Iris pigment epithelial cell (primary cell): ENCODE results near the gene ALDH7A1.

Experiments used
- DNase-seq: peaks from one replicate; pipeline ENCODE4 v3.0.0-alpha.2; 2011; ENCODE audit warnings: low read depth

Gene ALDH7A1

DNA sequence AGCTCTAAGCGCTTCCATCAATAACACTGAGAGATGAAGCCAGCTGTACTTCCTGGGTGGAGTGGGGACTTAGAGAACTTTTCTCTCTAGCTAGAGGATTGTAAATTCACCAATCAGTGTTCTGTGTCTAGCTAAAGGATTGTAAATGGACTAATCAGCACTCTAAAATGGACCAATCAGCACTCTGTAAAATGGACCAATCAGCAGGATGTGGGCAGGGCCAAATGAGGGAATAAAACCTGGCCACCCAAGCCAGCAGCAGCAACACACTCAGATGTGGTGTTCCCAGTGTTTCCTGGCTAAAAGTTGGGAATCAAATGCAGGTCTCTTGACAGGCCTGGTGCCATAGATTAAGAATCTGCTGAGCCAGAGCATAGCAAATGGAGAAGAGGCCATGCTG lies 60.5 kb downstream of the ALDH7A1 start:
- DNase-seq, result no peak

- no peak for DNase-seq
These were observed 63.4 kb downstream of the ALDH7A1 start for GRCh38 chr5:126531543-126532120.

DNA sequence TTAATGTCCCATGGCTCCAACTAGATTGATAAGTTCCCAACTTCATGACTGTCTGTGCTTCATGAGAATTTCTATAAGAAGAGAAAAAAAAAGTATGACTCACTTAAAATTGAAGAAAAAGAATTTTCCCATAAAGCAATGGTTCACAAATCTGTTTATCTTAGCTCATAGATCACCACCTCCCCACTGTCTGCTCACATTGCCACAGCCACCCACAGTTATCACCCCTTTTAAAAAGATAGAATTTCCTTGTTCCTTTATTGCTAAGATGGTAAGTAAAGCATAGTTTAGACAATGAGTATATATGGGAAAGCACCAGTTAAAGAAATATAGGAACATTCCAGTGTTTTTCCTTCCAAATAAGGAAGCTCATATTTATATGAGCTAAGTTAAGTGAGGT lies 67.1 kb downstream of the ALDH7A1 start:
- peak; percentile 84 for DNase-seq

- DNase-seq, result no peak
These were observed 67.9 kb downstream of the ALDH7A1 start for GRCh38 chr5:126527158-126527557.

- no peak for DNase-seq
These were observed 68.5 kb downstream of the ALDH7A1 start for GRCh38 chr5:126526493-126526892.

GRCh38 chr5:126525630-126526245 lies 69.3 kb downstream of the ALDH7A1 start:
- DNase-seq, result peak; percentile 35

DNA sequence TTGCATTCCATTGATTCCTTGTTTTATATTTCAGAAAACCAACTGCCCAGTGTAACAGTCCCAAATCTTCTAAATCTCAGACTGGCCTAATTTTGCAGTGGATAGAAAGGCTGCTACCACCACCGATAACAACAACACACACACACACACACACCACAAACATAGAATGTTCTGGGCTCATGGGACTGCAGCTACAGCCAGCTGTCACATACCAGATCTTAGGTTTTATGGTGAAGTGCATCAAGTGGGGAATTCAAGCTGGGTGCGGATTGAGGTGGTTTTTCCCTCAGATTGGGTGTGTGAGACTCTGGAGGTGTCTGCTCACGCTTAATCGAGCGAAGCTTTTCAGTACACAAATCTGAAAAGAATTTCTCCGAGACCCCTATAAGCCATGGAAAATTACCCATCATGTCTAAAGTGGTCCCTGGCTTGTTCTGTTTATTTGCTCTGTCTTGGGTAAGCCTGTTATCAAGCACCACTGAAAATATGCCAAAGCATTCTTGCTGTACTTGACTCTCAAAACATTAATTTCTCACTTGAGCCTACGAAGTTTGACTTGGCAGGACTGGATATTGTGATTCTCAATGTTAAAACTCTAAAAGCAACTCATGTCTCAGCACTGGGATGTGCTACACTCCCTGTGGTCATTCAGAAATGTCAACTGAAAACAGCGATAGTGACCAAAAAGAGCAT lies 71.1 kb downstream of the ALDH7A1 start:
- peak; percentile 29 for DNase-seq

DNA sequence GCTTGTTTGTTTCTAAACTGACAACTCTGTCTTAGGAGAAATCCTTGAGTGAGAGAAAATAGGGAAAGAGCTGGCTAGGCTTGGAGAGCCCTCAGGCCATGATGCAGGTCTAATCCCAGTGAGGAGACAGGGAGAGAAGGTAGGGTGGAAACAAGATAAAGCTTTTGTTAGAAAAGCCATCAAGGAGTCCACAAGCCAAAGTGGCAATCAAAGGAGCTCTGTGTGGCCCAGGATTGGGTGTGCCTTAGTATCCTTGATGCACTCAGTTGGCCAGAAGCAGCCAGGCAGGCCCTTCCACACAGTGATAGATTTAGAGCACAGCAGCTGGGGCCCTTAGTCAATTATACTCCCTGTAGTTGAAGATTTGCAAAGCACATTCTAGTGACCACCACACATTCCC lies 73.9 kb downstream of the ALDH7A1 start:
- DNase-seq, result no peak

DNA sequence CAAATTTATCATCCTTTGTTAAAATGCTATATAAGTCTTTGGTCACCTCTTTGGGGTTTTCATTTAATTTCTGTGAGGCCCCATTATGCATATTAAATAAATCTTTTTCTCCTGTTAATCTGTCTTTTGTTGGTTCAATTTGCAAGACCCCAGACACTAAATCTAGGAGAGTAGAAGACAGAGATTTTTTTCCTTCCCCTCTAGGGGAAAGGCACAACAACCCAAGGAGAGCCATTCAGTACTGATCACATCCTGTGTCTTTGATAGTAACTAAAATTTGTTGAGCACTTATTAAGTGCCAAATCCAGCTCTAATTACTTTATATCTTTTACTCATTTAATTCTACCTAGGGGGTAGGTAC lies 74.4 kb downstream of the ALDH7A1 start:
- no peak for DNase-seq

GRCh38 chr5:126519637-126520592 lies 75.1 kb downstream of the ALDH7A1 start:
- peak; percentile 20 for DNase-seq

DNA sequence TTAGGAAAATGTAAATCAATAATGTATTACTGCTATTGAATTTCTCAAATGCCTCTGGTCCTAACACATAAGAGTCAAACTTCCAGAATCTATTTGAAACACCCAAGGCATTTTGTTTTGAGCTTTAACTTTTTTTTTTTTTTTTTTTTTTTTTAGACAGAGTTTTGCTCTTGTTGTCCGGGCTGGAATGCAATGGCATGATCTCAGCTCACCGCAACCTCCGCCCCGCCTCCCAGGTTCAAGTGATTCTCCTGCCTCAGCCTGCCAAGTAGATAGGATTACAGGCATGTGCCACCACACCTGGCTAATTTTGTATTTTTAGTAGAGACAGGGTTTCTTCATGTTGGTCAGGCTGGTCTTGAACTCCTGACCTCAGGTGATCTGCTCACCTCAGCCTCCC lies 75.8 kb downstream of the ALDH7A1 start:
- DNase-seq, result peak; percentile 24

DNA sequence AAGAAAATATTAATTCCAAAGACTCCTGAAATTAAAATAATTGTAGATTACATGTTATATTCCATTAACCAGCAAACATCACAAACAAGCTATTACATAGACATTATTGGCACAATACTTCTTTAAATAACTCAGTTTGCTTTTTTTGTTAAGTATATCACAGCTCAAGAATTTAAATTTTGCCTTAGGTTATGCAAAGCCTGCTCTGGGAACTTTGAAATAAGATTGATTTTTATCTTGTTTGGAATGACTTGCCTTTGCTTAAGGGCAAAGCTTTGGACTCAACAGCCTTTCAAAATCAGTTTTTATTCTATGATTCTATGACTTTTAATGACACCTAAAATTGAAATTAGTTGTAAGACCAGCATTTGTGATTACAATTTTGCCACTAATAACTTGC lies 78.2 kb downstream of the ALDH7A1 start:
- no peak for DNase-seq

- peak; percentile 48 for DNase-seq
These were observed 78.9 kb downstream of the ALDH7A1 start for GRCh38 chr5:126516133-126516532.

- no peak for DNase-seq
These were observed 79.7 kb downstream of the ALDH7A1 start for GRCh38 chr5:126515337-126515736.

- no peak for DNase-seq
These were observed 80.4 kb downstream of the ALDH7A1 start for GRCh38 chr5:126514558-126515141.

DNA sequence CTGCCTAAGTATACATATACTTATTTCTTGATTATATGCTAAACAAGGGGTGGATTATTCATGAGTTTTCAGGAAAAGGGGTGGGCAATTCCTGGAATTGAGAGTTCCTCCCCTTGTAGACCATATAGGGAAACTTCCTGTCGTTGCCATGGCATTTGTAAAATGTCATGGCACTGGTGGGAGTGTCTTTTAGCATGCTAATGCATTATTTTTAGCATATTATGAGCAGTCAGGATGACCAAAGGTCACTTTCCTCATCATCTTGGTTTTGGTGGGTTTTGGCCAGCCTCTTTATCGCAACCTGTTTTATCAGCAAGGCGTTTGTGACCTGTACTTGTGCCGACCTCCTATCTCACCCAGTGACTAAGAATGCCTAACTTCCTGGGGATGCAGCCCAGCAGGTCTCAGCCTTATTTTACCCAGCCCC lies 80.9 kb downstream of the ALDH7A1 start:
- peak; percentile 51 for DNase-seq

DNA sequence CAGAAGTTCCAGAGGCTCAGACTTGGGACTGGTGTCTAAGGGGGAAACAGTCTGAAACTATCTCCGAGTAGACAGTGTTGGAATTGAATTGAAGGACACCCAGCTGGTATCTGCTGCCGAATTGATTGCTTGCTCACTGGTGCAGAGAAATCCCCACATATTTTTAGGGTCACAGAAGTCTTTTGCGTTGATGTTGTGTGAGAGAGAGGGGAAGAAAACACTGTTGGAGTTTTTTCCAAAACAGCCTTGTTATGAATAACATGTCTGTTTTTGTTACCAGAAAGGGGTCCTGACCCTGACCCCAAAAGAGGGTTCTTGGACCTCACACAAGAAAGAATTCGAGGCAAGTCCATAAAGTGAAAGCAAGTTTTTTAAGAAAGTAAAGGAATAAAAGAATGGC lies 81.3 kb downstream of the ALDH7A1 start:
- DNase-seq, result peak; percentile 29

DNA sequence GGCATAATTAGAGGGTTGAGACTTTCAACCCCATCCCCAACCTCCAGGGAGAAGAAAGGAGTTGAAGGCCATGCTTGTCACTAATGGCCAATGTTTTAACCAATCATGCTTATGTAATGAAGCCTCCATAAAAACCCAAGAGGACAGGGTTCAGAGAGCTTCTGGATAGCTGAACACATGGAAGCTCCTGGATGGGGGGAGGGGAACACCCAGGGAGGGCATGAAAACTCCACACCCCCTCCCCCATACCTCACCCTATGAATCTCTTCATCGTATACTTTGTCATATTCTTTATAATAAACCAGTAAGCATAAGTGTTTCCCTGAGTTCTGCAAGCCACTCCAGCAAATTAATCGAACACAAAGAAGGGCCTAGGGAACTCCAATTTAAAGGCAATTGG lies 81.7 kb downstream of the ALDH7A1 start:
- no peak for DNase-seq

DNA sequence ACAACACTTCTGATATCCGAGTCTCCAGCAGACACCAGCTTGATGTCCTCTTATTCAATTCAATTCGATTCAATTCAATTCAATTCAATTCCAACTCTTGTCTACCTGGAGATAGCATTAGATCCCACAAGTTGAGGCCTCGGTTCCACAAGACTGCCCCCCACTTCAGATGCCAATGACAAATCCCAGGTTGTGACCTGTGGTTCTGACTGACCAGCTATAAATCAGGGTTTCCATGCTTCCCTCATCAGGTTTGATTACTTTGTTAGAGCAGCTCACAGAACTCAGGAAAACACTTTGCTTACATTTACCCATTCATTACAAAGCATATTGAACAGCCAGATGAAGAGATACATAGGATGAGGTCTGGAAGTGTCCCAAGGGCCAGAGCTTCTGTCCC lies 82.6 kb downstream of the ALDH7A1 start:
- no peak for DNase-seq

- no peak for DNase-seq
These were observed 83.1 kb downstream of the ALDH7A1 start for GRCh38 chr5:126511961-126512360.

- peak; percentile 24 for DNase-seq
These were observed 85.7 kb downstream of the ALDH7A1 start for GRCh38 chr5:126509339-126509738.

- peak; percentile 70 for DNase-seq
These were observed 86.1 kb downstream of the ALDH7A1 start for GRCh38 chr5:126508962-126509279.
